HG03175 (cell line): ENCODE measurements around the gene TTC34.

Experiments used
- ATAC-seq: cut with Tn5 transposase; IDR thresholded peaks from one replicate; pipeline ENCODE4 v1.9.1; 2021; ENCODE audit warnings: mild to moderate bottlenecking, moderate library complexity; ENCODE audit not compliant: unreplicated experiment

TTC34 gene

DNA sequence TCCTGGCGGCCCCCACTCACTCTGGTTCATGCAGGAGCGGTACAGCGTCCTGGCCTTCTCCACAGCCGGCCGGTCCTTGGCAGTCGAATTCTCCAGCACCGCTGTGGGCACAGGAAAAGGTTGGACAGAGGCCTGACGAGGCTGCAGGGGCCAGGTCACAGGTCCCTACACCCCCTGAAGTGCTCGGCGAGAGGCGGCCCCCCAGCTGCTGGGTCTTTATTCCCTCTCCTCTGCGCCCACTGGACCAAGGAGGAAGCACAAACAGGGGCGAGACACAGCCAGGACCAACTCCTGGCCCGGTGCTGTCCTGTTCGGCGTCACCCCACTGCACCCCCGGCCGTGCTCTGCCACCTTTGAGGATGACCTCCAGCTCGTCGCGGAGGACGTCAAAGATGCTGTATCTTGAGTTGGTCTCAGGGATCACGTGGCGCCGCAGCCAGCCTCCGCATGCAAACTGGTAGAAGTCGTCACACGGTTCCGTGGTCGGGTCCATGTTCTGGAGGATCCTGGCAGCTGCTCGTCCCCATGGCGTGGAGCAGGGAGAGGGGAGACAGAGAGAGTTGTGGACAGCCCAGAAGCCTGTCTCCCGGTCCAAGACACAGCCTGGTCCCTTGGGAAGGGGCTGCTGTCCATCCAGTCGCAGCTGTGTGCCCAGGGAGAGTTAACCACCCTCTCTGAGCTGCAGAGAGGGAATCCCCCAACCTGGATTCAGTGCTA lies 192.0 kb downstream of the TTC34 start:
- no peak for ATAC-seq

DNA sequence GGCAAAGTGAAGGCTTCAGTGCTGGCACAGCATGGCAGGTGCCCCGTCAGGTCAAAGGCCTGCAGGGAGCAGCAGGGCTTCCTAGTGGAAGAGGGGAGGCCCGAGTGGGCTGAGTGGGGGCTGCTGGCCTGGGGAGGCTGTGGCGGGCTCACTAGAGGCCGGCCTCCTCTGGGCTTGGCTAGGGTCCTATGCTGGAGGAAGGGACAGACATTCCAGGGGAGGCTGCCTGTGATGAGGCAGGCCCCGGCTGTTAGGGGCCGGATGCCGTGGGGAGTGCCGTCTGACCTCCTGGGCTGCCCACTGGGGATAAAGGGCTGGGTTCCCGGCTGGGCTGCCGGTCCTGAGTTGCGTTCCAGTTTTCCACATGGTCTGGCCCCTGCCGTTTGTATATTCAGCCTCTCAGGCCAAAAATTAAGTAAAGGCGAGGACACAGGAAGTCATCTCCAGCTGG lies 193.8 kb downstream of the TTC34 start:
- ATAC-seq, result no peak

DNA sequence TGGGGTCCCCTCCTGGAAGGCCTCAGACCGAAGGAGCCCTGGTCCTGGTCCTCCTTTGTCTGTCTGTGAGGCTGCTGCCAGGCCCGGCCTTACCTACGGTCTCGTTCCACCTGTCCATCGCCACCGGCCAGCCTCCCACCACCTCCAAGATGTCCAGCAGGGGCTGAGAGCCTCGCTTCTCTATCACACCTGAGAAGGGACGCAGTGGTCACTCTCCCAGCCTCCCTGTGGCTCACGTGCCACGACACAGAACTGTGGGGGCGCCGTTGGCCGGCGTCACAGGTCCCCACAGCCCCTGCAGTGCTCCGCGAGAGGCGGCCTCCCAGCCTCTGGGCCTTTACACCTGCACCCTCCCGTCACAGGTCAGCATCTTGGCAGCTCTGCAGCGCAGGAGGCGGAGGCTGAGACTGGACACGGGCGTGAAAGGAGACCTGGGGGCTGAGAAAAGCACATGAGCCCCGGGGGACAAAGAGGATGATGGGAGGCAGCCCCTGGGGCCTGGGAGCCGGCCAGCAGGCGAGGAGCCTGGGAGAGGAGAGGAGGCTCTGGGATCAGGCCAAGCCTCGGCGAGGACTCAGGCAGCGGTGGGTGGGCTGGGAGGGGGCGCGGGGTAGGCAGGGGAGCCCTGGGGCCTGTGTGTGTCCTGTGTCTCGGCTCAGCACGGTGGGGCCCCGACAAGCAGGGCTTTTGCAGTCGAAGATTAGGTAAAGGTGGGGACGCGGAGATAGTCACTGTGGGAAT lies 194.4 kb downstream of the TTC34 start:
- ATAC-seq, result no peak

DNA sequence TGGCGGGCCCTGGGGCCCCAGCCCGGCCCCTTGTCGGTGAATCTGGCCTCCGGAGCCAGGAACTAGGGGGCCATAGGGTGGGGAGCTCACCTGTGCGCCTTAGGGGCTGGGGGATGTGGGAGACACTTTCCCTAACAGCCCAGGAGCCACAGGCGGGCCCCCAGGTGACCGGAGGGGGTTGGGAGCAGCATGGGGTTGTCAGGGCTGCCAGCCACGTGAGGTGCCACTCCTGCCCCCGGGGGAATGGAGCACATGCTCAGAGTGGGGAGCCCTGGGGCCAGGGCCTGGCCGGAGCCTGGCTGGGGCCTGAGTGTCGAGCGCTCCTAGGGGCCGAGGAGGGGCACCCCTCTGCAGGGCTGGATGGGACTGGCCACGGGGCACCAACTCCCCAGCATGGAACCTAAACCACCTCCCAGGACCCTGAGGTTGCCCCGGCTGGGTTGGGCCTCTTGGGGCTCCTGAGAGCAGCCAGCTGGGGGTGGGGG lies 195.1 kb downstream of the TTC34 start:
- no peak for ATAC-seq

DNA sequence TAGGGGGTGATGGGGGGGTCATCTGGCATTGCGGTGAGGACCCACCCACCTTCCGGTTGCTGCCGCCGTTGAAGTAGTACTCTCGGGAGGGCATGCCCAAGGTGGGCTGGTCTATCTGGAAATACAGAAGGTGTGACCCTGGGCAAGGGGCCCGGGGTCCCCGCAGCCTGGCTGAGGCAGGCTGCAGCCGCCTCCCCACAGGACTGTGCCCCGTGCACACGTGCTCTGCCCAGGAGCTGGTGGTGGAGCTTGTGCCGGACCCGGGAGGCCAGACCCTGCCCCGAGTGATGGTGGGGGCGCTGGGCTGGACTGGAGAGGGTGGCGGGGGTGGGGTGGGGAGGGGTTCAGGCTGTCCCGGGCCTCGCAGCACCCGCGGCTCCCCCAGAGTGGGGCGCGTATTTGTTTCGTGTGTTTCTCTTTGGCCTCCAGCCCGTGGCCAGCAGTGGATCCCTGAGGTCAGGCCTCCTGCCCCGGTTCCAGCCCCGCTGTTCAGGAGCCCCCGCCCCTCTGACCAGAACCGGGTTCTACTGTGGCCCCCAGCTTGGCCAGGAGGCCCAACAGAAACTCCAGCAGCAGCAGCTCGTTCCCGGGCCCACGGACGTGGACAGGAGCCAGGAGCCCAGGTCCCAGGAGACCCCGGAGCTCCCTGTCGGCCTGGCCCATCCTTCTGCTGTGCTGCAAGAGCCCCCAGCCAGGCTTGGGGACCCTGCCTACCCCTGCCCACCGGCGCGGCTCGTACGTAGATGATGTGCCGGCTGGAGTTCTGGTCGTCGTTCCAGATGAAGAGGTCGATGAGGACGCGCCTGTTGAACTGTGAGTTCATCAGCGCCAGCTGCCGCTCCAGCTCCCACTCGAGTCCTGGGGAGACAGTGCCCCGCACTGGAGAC lies 195.7 kb downstream of the TTC34 start:
- ATAC-seq, result no peak

DNA sequence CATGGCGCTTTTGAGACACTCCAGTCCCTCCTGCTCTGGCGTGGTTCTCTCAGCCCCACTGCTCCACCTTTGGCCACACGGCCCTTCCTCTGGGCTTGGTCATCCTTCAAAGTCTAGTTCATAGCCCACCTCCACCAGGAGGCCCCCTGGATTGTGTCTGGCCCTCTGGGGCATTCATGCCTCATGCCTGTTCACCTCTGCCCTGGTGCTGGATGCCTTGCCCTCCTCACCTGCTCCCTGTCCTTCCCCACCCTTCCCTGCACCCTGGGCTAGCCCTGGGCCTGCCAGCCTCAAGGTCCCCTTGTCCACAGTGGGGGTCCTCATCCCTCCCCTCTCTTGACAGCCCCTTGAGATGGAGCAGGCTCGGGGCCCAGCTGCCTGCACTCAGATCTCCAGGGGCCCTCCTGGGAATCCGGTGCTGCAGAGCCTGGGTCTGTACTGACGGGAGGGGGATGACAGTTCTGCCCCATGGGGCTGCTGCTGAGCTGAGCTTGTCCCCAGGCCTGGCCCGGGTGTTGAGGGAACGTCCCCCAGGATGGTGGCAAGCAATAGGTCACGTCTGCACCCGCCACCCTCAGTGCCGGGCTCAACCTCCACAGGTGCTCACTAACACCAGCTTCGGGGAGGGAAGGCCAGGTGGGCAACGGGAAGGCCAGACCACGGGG lies 196.5 kb downstream of the TTC34 start:
- ATAC-seq, result no peak

DNA sequence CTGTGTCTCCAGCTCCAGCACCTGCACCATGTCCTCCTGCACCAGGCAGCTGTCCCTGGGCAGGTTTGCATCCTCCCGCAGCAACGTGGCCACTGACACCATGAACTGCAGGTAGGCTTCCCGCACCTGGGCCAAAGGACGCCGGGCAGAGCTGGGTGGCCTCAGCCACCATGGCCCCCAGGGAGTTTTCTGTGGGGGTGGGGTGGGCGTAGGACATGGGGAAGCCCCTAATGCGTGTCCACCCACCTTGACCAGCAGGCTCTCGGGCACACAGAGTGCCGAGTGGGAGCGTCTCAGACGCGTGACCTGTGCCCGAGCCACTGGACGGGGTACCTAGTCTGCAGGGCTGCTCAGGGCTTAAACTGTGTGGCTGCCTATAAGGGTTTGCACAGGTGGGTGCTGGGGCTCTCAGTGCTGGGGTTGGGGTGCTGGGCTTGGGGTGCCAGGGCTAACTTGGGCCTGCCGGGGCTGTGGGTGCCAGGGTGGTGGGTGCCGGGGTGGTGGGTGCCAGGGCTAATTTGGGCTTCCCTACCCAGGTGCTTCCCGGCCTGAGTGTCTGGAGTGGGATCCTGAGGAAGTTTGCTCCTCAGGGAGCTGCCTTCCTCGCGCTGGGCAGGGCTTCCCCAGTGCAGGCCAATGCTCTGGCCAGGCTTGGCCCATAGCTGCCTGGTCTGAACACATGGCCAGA lies 197.2 kb downstream of the TTC34 start:
- no peak for ATAC-seq

DNA sequence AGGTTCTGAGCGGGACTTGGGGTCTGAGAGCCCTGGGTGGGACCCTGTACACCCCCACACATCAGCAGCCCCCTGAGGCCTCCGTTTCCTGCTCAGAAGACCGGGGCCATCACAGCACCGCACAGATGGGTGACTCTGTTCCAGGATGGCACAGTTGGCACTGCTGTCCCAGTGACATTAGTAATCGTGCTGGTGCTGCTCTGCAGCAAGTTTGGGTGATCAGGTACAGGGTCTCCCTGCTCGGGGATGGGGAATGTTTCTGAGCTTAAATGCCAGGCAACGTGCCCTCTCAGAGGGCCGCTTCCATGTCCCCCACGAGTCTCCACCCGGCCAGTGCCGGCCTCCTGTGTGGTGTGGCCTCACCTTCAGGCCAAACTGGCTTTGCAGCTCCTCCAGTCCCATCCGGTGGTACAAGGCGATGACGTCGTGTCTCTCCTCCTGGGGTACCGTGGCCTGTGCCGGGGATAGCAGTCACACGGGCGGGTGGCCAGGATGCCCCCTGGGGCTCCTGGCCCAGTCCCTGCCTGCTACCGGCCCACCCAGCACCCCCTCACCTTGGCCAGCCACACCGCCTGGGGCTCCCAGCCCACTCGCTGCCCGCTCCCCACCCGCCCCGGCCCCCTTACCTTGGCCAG lies 197.9 kb downstream of the TTC34 start:
- ATAC-seq, result no peak

DNA sequence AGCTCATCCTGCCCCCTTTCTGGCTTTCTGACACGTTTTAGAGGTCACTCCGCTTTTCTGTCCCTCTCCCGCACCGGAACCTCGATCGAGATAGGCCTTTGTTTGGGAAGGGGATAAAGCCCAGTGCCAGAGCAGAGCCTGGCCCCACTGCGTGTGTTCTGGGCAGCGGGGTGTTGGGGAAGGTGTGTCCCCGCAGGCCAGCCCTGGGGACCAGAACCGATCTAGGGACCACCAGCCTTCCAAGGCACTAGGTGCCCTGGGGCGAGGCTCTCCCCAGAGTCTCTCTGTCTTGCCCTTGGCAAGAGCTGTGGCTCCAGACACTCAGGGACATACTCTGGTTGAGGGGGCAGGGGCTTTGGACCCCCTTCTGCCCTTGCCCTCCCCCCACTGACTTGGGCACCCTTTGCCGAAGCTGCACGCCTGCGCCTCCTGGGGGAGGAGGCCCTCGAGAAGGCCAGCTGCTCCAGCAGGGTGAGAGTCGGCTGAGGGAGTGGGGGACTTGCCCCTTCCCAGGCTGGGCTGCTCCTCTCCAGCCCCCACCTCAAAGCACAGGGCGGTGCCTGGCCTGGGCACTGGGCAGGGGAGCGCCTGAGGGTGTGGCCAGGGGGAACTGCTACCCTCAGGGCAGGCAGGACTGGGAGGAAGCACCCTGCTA lies 198.5 kb downstream of the TTC34 start:
- ATAC-seq, result no peak

DNA sequence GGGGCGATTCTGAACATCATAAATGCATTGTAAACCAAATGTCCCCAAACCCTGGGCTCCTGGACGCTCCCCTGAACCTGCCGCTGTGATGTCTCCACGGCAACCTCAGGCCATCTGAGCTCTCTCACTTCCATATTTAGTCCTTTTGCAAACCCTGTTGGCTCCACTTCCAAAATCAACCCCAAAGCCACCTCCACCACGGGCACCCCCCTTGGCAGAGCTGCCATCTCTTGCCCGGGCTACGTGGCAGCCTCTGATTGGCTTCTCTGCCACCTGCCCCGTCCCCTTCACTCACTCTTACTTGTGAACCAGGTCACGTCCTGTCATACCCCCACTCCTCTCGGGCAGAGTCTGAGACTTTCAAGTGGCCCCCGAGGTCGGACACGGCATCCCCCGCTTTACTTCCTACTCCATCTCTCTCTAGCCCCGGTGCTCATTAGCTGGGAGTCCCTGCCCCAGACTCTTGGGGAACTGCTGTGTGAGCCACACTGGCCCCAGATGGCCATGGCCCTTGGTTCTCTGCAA lies 199.1 kb downstream of the TTC34 start:
- ATAC-seq, result no peak

DNA sequence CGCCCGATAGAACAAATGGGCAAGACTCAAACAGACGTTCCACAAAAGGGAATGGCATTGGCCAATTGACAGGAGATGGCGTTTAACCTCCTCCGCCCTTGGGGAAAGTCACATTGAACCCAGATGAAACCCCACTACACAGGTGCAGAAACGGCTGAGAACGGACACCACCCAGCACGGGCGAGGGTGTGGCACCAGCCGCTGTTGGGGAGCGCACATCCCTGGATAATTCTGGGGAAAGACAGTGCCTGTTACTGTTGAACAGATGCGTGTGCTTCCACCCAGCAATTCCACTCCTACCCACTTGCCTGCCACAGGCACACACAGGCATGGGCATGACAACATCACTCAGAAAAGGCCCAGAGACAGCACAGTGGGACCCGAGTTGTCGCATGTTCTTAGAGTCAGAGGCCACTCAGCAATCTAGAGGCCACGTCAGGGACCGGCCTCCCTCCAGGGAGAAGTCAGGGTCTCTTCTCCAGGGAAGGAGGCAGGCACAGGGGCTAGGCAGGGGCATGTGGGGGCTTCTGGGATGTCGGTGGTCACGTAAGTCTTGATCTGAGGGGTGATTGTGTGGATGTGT lies 199.7 kb downstream of the TTC34 start:
- no peak for ATAC-seq

DNA sequence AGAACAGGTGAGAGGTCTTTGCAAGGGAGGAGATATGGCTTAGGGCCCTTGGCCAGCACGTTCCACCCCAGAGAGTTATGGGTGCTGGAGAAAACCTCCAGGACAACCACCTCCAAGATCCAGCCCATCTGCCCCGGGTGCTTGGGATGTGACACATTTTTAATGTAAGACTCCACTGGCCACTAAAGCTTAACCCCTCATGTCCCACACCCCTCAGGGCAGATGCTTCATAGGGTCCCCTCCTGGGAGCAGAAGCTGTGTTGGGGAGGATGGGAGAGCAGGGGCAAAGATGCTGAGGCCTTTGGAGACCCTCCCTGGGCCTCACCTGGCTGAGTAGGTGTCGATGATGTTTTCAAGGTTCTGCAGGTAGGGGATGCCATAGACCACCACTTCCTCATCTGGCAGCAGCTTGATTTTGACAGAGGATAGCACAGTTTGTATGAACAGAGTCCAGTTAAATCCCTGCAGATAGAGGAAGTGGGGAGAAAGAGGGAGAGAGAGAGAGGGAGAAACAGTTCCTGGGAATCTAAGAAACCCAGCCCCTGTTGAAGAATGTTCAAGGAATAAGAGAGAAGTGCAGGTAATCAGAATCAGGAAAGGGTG lies 203.1 kb downstream of the TTC34 start:
- no peak for ATAC-seq

DNA sequence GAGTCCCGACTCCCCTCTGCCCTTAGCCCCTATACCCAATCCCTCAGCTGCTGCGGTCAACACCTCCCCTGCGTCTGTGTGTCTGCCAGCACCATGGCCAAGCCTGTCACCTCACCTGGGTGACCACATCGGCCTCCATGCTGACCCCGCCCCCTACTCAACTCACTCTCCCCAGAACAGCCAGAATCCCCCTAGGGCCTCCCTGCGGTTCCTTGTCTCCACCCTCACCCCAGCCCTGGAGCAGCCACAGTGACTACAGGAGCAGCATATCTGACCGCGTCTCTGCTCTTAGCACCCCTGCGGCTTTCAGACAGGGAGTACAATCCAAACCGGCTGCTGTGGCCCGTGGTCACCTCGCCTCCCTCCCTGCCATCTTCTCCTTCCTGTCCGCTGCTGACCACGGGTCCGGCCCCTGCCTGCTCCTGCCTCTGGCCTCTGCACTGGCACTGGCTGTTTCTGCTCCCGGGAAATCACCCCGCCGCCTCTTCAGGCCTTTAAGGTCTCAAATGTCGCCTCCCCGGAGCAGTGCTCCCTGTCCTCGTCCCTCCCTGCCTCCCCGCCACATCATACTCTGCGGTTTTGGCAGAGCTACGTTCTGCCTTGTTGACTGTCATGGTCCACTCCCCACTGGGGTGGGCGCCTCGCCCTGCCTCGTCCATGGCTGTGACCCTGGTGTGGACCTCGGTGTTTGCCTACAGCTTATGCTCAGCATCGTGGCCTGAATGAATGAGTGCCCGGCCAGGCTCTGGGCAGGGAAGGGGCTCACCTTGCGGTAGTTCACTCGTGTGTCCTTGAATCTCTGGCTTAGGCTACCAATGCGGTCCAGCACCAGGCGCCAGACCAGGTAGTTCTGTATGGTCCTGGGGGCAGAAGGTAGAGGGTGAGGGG lies 203.8 kb downstream of the TTC34 start:
- no peak for ATAC-seq

DNA sequence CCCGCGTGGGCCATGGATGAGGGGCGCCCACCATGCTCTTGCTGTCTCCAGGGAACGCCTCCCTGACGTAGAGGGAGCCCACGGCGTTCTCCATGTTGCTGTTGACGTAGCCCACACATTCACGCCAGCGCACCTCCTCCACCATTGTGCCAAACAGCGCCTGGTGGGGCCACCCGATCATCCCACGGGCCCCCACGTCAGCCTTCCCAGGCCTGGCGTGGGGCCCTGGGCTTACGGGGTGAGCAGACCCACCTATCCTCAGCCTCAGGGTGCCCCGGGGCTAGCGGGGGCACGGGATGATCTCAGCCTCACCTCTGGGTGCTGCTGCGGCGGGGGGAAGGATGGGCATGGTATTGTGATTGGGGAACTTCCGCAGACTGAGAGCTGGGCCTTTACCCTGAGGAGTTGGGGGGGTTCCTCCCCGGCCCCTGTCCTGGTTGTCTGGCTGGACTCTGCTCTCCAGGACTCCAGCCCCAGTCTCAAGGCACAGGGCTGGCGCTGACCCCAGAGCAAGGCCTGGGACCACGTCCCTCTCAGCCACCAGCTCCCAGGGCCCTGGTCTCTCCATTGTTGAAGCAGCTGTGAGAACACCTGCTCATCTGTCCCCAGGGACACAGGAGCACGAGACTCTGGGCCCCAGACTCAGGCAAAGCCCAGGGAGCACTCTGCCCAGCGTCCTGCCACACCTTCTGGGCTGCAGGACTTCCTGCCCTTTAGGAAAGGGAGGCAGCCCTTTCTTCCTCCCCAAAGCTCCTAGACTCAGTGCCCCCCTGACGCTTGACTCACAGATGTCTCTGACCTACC lies 204.8 kb downstream of the TTC34 start:
- no peak for ATAC-seq

DNA sequence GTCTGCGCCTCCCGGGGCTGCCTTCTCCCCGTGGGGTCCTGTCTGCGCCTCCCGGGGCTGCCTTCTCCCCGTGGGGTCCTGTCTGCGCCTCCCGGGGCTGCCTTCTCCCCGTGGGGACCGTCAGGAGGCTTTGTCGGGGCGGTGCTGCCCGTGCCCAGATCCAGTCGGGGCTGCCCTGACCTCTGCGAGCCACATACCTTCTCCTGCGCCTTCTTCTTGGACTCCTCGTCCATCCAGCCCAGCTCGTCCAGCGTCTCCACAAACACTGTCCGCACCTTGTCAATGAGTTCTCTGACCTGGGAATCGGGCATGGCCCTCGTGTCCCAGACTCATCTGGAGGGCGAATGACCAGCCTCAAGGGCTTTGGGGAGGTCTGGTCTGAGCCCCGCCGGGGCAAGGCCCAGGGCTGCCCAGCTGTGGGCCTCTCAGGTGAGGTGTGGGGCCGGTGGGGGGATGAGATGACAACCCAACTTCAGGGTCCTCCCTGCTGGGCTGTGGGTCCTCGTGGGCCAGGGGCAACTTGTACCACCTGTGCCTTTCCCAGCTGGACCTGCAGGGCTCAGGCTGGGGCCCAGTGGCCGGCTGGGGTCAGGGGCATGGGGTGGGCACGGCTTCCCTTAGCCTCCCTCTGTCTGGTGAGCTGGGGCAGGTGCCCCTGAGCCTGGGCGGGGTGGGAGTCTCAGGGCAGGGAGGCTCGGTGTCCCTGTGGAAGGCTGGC lies 205.5 kb downstream of the TTC34 start:
- no peak for ATAC-seq
